Skeletal muscle cell (primary cell): ENCODE measurements around the gene KPNA6.
"Not testable (repeated sequence)": the region's sequence is repeated elsewhere in the genome, so short reads cannot be mapped to it uniquely, and the experiment has no call there.

ENCODE experiments used
- DNase-seq: peaks from one replicate; pipeline ENCODE4 v3.0.0-alpha.2; 2010; ENCODE audit warnings: low read depth
- H3K4me3 ChIP-seq: 2 replicates; pipeline ENCODE4 v1.5.1; 2011; ENCODE audit warnings: low read depth, mild to moderate bottlenecking, control low read depth, low read length, moderate library complexity

KPNA6 gene

DNA sequence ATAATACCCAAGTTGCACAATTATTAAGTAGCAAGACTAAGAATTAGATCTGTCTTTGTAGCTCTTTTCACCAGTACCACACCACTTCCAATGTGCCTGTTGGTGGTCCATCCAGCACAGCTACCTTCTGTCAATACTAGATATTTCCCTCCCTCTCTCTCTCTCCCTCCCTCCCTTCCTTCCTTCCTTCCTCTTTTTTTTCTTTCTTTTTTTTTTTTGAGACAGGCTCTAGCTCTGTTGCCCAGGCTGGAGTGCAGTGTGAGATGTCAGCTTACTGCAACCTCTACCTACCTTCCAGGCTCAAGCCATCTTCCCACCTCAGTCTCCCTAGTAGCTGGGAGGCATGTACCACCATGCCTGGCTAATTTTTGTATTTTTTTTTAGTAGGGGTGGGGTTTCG, 21.1 kb downstream of the KPNA6 start:
- H3K4me3 ChIP-seq: no peak overlapping the region
- DNase-seq: no peak

DNA sequence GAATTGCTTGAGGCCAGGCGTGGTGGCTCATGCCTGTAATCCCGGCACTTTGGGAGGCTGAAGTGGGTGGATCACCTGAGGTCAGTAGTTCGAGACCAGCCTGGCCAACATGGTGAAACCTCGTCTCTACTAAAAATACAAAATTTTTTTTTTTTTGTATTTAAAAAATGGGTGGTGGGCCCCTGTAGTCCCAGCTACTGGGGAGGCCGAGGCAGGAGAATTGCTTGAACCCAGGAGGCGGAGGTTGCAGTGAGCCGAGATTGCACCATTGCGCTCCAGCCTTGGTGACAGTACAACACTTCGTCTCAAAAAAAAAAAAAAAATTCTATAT, 26.1 kb downstream of the KPNA6 start:
- DNase-seq, H3K4me3 ChIP-seq: not testable (repeated sequence)

DNA sequence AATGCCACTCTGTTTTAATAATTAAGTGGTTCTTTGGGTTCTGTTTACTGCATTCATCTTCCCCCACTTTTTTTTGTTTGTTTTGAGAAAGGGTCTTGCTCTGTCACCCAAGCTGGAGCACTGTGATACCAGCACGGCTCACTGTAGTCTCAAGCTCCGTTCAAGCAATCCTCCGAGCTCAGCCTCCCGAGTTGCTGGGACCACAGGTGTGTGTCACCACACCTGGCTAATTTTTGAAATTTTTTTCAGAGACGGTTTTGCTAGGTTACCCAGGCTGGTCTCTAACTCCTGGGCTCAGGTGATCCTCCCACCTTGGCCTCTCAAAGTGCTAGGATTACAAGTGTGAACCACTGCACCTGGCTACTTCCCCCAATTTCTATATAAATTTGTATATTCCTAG, 29.3 kb downstream of the KPNA6 start:
- H3K4me3 ChIP-seq: no peak overlapping the region
- DNase-seq: no peak

DNA sequence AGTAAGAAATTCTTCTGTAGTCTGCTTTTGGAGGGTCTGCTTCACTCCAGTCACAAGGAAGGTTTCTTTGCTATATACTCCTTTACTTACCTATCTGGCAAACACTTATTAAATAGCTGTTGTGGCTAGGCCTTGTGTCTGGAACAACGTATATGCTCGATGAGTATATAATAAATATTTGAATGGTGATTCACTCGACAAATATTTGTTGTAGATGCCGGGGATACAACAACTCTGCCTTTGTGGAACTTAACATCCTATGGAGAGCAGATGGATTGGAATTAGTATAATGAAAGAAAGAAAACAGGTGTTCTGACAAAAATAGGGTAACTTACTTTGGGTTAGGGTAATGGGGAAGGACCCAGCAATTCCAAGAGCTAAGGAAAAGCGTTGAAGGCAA, 31.1 kb downstream of the KPNA6 start:
- H3K4me3 ChIP-seq: no peak overlapping the region
- DNase-seq: no peak

DNA sequence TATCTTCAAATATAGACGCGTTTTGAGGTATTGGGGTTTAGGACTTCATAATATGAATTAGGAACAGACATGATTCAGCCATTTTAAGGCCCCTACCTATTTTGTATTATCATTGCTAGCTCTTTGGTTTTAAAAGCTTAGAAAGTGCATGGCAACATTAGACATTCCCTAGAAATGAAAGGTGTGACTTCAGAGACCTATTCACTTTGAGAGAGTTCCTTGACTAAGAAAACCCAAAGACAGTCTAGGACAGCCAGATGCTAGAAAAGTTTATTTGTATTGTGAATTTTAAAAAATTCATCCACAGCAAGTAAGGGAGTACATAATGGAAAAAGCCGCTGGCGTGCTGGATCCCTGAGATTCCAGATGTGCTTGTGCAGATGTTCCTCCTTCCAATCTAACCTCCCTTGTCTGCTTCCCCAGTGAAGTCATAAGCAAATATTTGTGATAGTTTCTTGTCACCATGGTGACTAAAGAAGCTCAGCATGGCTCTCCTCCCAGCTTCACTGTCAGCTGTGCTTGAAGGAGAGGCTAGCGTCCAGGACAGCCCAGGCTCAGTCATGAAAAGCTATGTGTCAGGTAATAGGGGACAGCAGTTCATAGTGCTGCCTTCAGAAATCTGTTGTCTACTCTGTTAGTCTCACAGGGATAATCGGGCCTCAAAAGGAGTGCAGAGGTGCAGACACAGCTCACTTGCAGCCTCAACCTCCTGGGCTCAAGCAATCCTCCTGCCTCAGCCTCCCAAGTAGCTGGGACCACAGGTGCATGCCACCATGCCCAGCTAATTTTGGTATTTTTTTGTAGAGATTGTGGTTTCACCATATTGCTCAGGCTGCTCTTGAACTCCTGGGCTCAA, 34.8 kb downstream of the KPNA6 start:
- DNase-seq: peak; percentile 43
- no peak overlapping the region for H3K4me3 ChIP-seq

DNA sequence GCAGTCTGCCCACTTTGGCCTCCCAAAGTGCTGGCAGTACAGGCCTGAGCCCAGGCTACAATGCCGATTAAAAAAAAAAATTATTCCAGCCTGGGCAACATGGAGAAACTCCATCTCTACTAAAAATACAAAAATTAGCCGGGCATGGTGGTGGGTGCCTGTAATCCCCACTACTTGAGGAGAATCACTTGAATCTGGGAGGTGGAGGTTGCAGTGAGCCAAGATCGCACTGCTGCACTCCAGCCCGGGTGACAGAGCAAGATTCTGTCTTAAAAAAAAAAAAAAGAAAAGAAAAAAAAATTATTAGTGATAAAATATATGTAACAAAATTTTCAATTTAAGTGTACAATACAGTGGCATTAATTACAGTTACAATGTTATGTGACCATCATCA, 35.4 kb downstream of the KPNA6 start:
- not testable (repeated sequence) for DNase-seq, H3K4me3 ChIP-seq

DNA sequence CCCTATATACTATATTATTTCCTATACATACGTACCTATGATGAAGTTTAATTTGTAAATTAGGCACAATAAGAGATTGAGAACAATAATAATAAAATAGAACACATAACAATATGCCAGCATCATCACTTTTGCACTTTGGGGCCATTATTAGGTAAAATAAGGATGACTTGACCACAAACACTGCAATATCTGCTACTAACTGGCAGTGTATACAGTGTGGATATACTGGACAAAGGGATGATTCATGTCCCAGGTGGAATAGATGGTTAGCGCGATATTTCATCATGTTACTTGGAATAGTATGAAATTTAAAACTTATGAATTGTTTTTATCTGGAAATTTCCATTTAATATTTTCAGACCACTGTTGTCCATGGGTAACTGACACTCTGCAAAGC, 36.2 kb downstream of the KPNA6 start:
- H3K4me3 ChIP-seq: no peak overlapping the region
- no peak for DNase-seq

DNA sequence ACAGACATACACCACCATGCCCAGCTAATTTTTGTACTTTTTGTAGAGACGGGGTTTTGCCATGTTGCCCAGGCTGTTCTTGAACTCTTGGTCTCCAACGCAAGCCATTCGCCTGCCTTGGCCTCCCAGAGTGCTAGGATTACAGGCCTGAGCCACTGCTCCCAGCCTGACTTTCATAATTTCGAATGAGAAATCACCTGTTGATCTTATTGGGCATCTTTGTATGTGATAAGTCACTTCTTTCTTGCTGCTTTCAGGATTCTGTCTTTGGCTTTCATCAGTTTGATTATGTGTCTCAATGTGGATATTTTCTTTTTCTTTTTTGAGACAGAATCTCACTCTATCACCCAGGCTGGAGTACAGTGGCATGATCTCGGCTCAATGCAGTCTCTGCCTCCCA, 39.9 kb downstream of the KPNA6 start:
- not testable (repeated sequence) for DNase-seq, H3K4me3 ChIP-seq

DNA sequence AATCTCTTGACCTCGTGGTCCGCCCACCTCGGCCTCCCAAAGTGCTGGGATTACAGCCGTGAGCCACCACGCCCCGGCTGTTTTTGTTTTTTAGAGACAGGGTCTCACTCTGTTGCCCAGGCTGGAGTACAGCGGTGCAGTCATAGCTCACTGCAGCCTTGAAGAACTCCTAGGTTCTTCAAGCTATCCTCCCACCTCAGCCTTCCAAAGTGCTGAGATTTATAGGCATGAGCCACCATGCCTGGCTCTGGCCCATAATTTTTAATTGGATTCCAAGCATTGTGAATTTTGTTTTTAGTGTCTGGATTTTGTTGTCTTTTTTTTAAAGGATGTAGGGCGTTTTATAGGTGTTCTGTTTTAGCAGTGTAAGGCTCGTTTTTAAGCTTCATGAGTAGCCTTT, 43.0 kb downstream of the KPNA6 start:
- no peak for DNase-seq
- no peak overlapping the region for H3K4me3 ChIP-seq

DNA sequence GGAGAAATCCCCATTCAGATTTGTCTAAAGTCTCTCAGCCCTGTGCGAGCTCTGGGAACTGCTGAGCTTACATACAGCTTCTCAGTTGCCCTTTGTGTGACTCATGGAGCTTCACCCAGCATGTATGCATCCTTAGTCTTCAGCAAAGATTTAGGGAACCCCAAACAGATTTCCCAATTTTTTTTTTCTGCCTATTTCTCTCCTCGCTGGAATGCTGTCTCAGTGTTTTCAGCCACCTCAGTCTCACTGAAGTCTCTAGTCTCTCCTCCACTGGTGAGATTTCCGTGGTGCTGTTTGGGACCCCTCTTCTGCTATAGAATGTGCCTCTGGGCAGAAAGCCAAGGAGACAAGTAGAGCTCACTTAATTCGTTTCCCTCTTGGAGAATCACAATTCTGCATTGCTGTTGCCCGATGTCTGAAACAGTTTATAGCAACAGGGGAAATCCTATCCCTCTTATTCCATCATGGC, 43.5 kb downstream of the KPNA6 start:
- peak; percentile 64 for DNase-seq
- H3K4me3 ChIP-seq: no peak overlapping the region

DNA sequence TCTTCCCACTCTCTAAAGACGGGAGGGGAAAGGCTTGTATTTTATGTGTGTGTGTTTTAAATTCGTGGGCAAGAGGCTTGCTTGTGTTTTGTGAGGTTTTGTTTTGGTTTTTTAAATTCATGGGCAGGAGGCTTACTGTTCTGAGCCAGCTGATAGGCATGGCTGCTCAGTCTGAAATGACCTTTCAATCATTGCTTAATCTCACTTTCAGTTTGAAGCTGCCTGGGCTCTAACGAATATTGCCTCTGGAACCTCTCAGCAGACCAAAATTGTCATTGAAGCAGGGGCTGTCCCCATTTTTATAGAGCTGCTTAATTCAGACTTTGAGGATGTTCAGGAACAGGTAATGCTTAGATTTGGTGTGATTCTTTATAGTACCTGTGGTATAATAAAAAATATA, 51.3 kb downstream of the KPNA6 start:
- no peak overlapping the region for H3K4me3 ChIP-seq
- no peak for DNase-seq

DNA sequence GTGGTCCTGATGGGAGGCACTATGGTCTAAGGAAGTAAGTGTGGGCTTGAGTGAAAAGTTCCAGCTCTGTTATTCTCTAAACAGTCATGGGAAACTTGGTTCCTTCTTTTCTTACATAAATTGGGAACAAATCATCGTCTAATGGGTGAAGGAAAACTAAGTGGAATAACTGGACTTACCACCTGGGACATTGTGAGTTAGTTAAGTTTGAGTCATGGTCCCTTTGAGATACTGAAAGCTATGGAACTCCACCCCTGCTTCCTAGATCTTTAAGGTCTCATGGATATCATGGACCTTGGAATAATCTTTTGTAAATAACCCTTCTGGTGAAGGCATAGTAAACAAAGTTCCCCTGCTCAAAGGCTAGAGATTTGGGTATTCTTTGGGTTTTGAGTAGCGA, 55.5 kb downstream of the KPNA6 start:
- no peak for DNase-seq
- no peak overlapping the region for H3K4me3 ChIP-seq

DNA sequence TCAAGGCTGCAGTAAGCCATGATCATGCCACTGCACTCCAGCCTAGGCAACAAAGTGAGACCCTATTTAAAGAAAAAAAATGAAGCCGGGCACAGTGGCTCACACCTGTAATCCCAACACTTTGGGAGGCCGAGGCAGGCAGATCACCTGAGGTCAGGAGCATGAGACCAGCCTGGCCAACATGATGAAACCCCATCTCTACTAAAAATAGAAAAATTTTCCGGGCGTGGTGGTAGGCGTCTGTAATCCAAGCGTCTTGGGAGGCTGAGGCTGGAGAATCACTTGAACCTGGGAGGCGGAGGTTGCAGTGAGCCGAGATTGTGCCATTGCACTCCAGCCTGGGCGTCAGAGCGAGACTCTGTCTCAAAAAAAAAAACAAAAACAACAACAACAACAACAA, 57.8 kb downstream of the KPNA6 start:
- not testable (repeated sequence) for DNase-seq

DNA sequence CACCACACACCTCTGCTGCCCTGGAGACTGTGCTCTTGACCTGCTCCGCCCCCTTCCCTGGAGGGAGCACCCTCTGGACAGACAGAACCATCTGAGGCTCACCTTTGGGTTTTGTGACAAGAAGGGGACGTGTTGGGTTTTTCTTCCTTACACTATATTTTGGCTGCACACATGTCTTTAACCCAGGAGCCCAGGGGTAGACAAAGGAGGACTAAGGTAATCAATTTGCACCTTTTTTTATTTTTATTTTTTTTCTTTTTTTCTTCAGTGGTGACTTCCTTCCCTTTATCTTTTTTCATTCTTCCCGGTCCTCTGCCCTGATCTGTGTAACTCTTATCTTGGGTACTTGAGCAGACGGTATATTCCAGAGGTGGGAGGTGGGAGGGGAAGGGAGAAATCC, 63.1 kb downstream of the KPNA6 start:
- DNase-seq: no peak
- H3K4me3 ChIP-seq: no peak overlapping the region

More for the DNA sequence above, 57.8 kb downstream of the KPNA6 start:
- H3K4me3 ChIP-seq: not testable (repeated sequence)

DNA sequence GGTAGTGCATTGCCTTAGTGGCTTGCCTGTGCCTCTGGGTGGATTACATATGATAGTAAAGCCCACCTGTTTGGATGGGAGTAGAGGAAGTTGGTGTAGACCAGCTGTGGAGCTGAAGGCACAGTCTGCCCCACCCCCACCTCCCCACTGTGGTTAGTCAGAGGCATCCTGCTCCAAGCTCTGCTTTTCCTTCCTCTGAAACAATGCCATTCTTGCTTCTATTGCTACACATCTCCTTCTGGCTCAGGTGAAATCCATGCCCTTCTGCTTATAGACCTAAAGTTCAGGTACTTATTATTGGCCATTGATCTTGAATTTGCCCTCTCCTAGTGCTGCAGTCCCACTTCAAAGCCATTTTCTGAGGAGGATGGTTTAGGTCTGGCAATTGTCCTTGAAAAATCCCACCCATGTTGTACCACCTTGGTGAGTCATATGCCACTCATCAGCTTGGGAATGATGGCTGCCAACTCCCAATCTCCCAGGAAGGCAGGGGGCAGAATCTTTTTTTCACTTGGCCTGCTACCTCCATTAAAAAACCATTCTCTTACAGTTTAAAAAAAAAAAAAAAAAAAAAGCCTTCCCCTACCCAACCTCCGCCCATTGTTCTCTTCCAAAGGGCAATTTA, 64.9 kb downstream of the KPNA6 start:
- H3K4me3 ChIP-seq: no peak overlapping the region
- DNase-seq: no peak

DNA sequence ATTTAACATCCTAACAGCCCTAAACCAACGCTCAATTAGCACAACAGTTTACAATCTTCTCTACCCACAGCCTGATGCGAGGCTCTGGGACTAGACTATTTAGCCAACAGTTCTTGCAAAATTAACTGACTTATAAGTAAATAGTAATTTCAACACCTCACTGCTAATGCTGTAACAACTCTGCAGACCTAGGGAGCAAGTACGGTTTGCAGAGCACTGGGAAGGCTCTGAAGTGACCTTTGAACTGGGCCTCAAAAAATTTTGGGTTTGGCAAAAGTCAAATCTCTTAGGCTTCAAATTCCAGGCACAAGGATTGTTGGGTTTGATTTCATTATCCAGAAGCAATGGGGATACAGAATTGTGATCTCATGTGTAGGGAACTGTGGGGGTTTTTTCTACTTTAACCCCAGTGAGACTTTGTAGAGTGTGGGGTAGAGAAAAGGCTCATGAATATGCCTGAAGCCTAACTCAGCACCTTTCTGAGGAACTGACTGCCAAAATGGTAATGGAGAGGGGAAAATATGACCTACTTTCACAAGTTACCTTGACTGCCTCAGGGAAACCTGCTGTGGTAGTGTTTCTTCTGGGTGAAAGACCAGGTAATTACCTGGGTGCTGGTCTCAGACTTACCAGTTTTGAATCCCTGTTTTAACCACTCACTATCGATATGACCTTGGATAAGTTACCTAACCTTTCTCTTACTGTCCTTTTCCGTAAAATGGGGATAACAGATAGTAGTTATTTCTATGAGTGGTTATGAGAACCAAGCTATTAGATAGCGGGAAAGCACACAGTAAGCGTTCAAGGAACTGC, 70.7 kb downstream of the KPNA6 start:
- H3K4me3 ChIP-seq: no peak overlapping the region
- no peak for DNase-seq

DNA sequence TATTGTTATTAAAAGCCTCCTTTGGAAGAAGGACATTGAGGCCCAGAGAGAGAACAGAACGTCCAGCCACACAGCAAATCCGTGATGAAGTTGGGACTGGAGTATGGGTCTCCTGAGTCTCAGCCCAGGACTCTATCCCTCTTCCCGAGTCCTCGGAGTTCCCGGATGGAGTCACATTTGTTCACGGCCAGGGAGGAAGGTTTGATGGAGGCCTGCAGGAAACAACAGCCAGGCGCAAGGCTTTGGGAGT, 71.3 kb downstream of the KPNA6 start:
- DNase-seq: no peak
- H3K4me3 ChIP-seq: peak overlapping the region; percentile 62

DNA sequence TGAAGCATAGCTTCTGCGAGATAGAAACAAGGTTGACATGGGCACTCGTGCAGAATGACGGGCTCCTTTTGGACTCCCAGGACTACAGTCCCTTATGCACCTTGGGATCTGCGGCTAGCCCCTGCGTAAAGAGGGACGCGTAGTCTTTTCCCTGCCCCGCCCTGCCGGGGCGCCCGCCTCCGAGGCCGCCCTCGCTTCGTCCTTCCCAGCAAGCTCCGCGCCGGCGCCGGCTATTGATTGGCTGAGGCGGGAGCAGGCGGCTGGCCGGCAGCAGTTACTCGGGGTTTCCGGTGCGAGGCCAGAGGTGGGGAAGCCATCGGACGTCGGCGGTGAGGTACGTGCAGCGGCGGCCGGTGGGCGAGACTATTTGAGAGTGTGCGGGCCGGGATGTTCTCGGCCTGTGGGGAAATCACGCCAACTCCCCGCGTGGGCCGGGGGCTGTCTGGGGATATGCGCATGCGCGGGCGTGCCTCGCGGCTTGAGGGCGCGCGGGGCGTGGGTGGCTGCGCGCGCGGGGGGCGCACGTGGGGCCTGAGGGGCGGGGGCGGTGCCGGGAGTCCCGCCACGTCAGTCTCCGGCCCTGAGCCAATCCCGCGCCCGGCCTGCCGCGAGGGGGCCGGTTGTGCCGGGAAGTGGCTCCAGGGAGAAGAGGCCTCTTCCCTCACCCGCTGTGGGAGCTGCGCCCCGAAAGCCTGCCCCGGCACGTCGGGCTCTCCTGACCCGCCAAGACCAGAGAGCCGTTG, 71.8 kb downstream of the KPNA6 start, which contains the start of gene TXLNA:
Gene TXLNA, plus strand, starts transcription at position 233 of the 743 bp plus-strand sequence. CDS start 671 bp downstream, outside the sequence.
- peak within 1 kb of the TSS; percentile 62 for H3K4me3 ChIP-seq
- peak; percentile 75 for DNase-seq

DNA sequence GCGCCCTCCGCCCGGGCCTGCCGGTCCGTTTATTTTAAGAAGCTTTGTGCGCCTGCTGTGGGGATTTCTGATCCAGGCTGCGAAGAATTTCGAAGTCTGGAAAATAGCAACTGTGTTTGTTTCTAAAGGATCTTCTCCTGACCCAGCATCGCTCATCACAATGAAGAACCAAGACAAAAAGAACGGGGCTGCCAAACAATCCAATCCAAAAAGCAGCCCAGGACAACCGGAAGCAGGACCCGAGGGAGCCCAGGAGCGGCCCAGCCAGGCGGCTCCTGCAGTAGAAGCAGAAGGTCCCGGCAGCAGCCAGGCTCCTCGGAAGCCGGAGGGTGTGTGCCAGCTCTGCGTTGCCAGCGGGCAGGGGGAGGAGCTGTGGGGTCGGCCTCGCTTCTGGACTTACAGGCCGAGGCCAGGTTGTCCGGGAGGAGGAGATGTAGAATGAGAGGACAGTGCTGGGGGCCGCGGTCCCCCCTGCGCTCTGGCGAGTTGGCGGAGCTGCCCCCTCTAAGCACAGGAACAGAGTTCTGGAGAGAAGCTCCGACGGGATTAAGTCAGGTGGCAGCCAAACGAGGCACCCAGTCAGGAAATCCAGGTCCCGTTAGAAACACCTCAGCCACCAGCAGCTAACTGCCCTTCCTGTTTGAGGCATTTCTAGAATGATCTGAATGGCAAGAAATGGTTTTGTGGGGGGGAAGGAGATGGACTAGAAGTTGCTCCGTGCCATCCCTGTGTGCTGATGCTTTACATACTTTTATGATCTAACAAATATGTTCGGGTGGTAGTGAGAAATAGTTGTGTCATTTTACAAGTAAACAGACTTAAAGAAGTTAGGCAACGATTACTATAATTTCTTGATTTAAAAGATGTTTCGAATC, 72.6 kb downstream of the KPNA6 start:
- DNase-seq: no peak
- H3K4me3 ChIP-seq: peak overlapping the region; percentile 62
